CD14-positive monocyte (primary cell): ENCODE data around the gene TSPEAR. TPM values are rescaled to one million over a fixed set of nuclear protein-coding genes. Genes with fewer than 3 reads are reported as not detected.

Source experiments
- DNase-seq, 3 donors: peaks; one replicate each; pipeline ENCODE4 v3.0.0-alpha.2; 2011 to 2022
- H2AFZ ChIP-seq: 2 replicates; pipeline ENCODE4 v1.6.0; 2012; ENCODE audit warnings: mild to moderate bottlenecking, low read depth, low read length, inconsistent platforms; ENCODE audit not compliant: insufficient read depth, poor library complexity, severe bottlenecking
- H3K27ac ChIP-seq, 2 donors: 1 replicate in 1 of 2; 2 replicates in 1 of 2; pipeline ENCODE4 v1.5.1; 2012 to 2013; ENCODE audit warnings: low read length in 2 of 2, control low read depth in 1 of 2, inconsistent platforms in 1 of 2, low read depth in 1 of 2, mild to moderate bottlenecking in 1 of 2
- H3K27me3 ChIP-seq, 2 donors: one replicate each; pipeline versions ENCODE4 v1.6.0 to v1.6.1; 2011 to 2013; ENCODE audit warnings: low read length in 2 of 2; ENCODE audit not compliant: control insufficient read depth in 2 of 2, insufficient read depth in 2 of 2
- H3K36me3 ChIP-seq, 2 donors: replicated peaks in 1 of 2; 1 replicate in 1 of 2; 2 replicates in 1 of 2; pipeline versions ENCODE4 v1.5.1 to v1.6.1; 2012 to 2013; ENCODE audit warnings: low read length in 2 of 2, control low read depth in 1 of 2, inconsistent platforms in 1 of 2, mild to moderate bottlenecking in 1 of 2; ENCODE audit not compliant: insufficient read depth in 2 of 2, control insufficient read depth in 1 of 2
- H3K4me1 ChIP-seq, 2 donors: 1 replicate in 1 of 2; 2 replicates in 1 of 2; pipeline versions ENCODE4 v1.5.1 to v1.6.1; 2012 to 2013; ENCODE audit warnings: low read length in 2 of 2, control low read depth in 1 of 2, inconsistent platforms in 1 of 2, mild to moderate bottlenecking in 1 of 2, moderate library complexity in 1 of 2; ENCODE audit not compliant: insufficient read depth in 2 of 2, control insufficient read depth in 1 of 2
- H3K4me2 ChIP-seq: replicated peaks from 2 replicates; pipeline ENCODE3; 2012; ENCODE audit warnings: low read length, moderate library complexity, mild to moderate bottlenecking; ENCODE audit not compliant: poor library complexity, severe bottlenecking; ENCODE audit errors: extremely low read depth
- H3K4me3 ChIP-seq, 3 experiments: fragments of 200-600 bp in 1 of 3; sonication (generic) in 1 of 3; replicated peaks in 1 of 3; 1 replicate in 2 of 3; 2 replicates in 1 of 3; pipeline ENCODE4 v1.5.1; 2011 to 2013; ENCODE audit warnings: low read length in 3 of 3, mild to moderate bottlenecking in 3 of 3, control low read depth in 2 of 3, low read depth in 2 of 3, inconsistent platforms in 1 of 3, moderate library complexity in 1 of 3
- H3K79me2 ChIP-seq: 2 replicates; pipeline ENCODE4 v1.6.0; 2012; ENCODE audit warnings: mild to moderate bottlenecking, control low read depth, inconsistent platforms, low read length, moderate library complexity; ENCODE audit not compliant: insufficient read depth
- H3K9ac ChIP-seq: 2 replicates; pipeline ENCODE4 v1.6.0; 2017; ENCODE audit warnings: low read length, mild to moderate bottlenecking; ENCODE audit not compliant: insufficient read depth, poor library complexity, severe bottlenecking
- H3K9me3 ChIP-seq, 2 donors: replicated peaks in 1 of 2; 1 replicate in 1 of 2; 2 replicates in 1 of 2; pipeline versions ENCODE4 v1.5.1 to v1.6.1; 2012 to 2013; ENCODE audit warnings: low read length in 2 of 2, control low read depth in 1 of 2; ENCODE audit not compliant: control insufficient read depth in 1 of 2, insufficient read depth in 1 of 2
- H4K20me1 ChIP-seq: 2 replicates; pipeline ENCODE4 v1.6.0; 2012; ENCODE audit warnings: mild to moderate bottlenecking, low read length, control low read depth, moderate library complexity; ENCODE audit not compliant: insufficient read depth
- H3K27ac Mint-ChIP-seq, 7 donors: one replicate each; pipeline ENCODE4 v1.8.0; 2020; ENCODE audit warnings: mild to moderate bottlenecking in 7 of 7, mixed read lengths in 7 of 7, moderate library complexity in 6 of 7, inconsistent platforms in 2 of 7
- H3K27me3 Mint-ChIP-seq, 3 donors: one replicate each; pipeline ENCODE4 v1.8.0; 2021 to 2022; ENCODE audit warnings: low read depth in 3 of 3, mild to moderate bottlenecking in 3 of 3, mixed read lengths in 3 of 3, moderate library complexity in 3 of 3, inconsistent platforms in 1 of 3
- H3K36me3 Mint-ChIP-seq, 2 donors: one replicate each; pipeline ENCODE4 v1.8.0; 2020; ENCODE audit warnings: mixed read lengths in 2 of 2, inconsistent platforms in 1 of 2, mild to moderate bottlenecking in 1 of 2
- H3K4me1 Mint-ChIP-seq: one replicate; pipeline ENCODE4 v1.8.0; 2020; ENCODE audit warnings: mild to moderate bottlenecking, mixed read lengths
- H3K4me3 Mint-ChIP-seq, 2 donors: one replicate each; pipeline ENCODE4 v1.8.0; 2020; ENCODE audit warnings: mild to moderate bottlenecking in 2 of 2, mixed read lengths in 2 of 2, moderate library complexity in 1 of 2
- H3K9me3 Mint-ChIP-seq, 7 donors: one replicate each; pipeline ENCODE4 v1.8.0; 2020 to 2022; ENCODE audit warnings: mixed read lengths in 7 of 7, mild to moderate bottlenecking in 6 of 7, moderate library complexity in 6 of 7, inconsistent platforms in 2 of 7
- WGBS: methylation state at CpG from one replicate; pipeline ENCODE4 v1.1.5; 2013; ENCODE audit warnings: missing lambda C conversion rate; ENCODE audit not compliant: insufficient coverage; 5-methylcytosine and 5-hydroxymethylcytosine counted together
- intact Hi-C, 2 donors: fragments of 100-400 bp; cut with micrococcal nuclease; formaldehyde crosslinking; loops; one replicate each; pipeline versions ENCODE4 v1.15.0 to v1.15.1; 2023
- polyA plus RNA-seq, 3 donors: library from polyadenylated mRNA; depleted of rRNA in 1 of 3; unstranded in 2 of 3; stranded (reverse) in 1 of 3; fragments of 300-500 nt in 2 of 3; fragments of >200 nt in 1 of 3; fragmentation: Illumina TruSeq in 2 of 3; gene quantifications; 1 replicate in 2 of 3; 2 replicates in 1 of 3; pipeline ENCODE4 v1.2.3, GENCODE V29; 2012 to 2021
- TF ChIP-seq, protein P1 (sequence below): fragments of 200-600 bp; IDR thresholded peaks from one replicate; pipeline ENCODE4 v1.8.0; 2022; ENCODE audit warnings: antibody characterized with exemption, mild to moderate bottlenecking

The TSPEAR gene
- polyA plus RNA-seq, 3 donors = not detected

DNA sequence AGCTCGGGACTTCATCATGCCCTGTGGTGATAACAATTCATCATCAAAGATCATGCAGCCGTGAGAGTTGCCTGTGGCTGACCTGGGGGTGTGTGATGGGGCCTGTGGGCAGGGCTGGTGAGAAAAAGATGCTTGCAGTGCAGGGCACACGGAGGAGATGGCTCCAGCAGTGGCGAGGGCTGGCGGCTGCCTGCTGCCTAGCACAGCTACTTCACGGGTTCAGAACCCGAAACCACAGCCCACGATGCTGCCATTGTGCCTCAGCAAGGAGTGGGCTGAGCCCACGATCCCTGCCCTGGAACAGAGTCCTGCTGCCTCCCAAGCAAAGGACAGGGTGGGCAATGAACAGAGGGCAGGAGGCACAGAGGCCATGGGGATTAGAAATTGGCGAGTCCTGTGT is 85.1 kb downstream of the TSPEAR start:
- intact Hi-C loops = no loop called here
- no peak overlapping the region for H3K4me3 Mint-ChIP-seq
- WGBS = 90% methylated on average over 10 of the region's 10 CpGs

DNA sequence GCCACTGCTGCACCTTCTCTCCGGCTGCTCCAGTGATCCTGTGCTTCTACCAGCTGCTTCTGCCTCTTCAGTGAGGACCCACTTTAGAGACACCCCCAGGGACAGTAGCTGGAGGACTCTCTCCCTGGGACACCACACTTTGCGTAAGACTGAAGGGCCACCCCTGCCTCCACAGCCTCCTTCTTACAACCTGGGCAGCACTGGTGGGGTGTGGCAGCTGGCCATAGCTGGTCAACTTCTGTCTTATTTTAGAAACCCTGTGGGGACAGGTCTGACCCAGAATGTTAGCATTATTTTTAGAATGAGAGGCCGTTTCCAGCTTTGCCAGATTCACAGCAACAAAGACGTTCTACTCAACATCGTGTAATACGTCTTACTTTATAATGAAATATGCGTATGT is 85.6 kb downstream of the TSPEAR start:
- H3K27ac Mint-ChIP-seq = no peak overlapping the region
- DNase-seq = no peak
- no peak overlapping the region for H3K4me3 ChIP-seq
- H3K27me3 ChIP-seq = no peaks in the 10 kb centered on the region
- TF ChIP-seq, protein P1, sequence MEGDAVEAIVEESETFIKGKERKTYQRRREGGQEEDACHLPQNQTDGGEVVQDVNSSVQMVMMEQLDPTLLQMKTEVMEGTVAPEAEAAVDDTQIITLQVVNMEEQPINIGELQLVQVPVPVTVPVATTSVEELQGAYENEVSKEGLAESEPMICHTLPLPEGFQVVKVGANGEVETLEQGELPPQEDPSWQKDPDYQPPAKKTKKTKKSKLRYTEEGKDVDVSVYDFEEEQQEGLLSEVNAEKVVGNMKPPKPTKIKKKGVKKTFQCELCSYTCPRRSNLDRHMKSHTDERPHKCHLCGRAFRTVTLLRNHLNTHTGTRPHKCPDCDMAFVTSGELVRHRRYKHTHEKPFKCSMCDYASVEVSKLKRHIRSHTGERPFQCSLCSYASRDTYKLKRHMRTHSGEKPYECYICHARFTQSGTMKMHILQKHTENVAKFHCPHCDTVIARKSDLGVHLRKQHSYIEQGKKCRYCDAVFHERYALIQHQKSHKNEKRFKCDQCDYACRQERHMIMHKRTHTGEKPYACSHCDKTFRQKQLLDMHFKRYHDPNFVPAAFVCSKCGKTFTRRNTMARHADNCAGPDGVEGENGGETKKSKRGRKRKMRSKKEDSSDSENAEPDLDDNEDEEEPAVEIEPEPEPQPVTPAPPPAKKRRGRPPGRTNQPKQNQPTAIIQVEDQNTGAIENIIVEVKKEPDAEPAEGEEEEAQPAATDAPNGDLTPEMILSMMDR = no peak
- no peaks in the 10 kb centered on the region for H4K20me1 ChIP-seq
- H2AFZ ChIP-seq = no peak overlapping the region
- peaks cover 35 to 60% (median 48%) of the 10 kb centered on the region in 7 donors for H3K9me3 Mint-ChIP-seq
- no peaks in the 10 kb centered on the region for H3K79me2 ChIP-seq
- peaks cover 8 to 14% (median 10%) of the 10 kb centered on the region in 3 donors for H3K27me3 Mint-ChIP-seq
- H3K9ac ChIP-seq = no peak overlapping the region
- H3K27ac ChIP-seq = no peak overlapping the region
- H3K4me2 ChIP-seq = no peak overlapping the region
- H3K9me3 ChIP-seq = peaks cover 33 to 36% of the 10 kb centered on the region in 2 donors
- H3K36me3 ChIP-seq = no peaks in the 10 kb centered on the region
- H3K4me1 ChIP-seq = no peaks in the 10 kb centered on the region
- no peak overlapping the region for H3K4me3 Mint-ChIP-seq
- no peaks in the 10 kb centered on the region for H3K36me3 Mint-ChIP-seq
- H3K4me1 Mint-ChIP-seq = no peaks in the 10 kb centered on the region
- intact Hi-C loops = no loop called here
- 100% methylated on average over 1 of the region's 7 CpGs for WGBS

More for the DNA sequence above, 85.1 kb downstream of the TSPEAR start:
- H3K9ac ChIP-seq = no peak overlapping the region
- H3K9me3 ChIP-seq = peaks cover 34 to 36% of the 10 kb centered on the region in 2 donors
- Mint-ChIP-seq H3K27ac (no peak overlapping the region), H3K36me3 (no peaks in the 10 kb centered on the region), H3K4me1 (no peaks in the 10 kb centered on the region), H3K27me3 (peaks cover 8 to 14% (median 10%) of the 10 kb centered on the region in 3 donors), H3K9me3 (peaks cover 39 to 63% (median 53%) of the 10 kb centered on the region in 7 donors)
- DNase-seq = no peak
- H3K27ac ChIP-seq = no peak overlapping the region
- H4K20me1 ChIP-seq = no peaks in the 10 kb centered on the region
- H2AFZ ChIP-seq = no peak overlapping the region
- H3K4me2 ChIP-seq = no peak overlapping the region
- TF ChIP-seq, protein P1 = no peak
- no peaks in the 10 kb centered on the region for H3K4me1 ChIP-seq
- no peaks in the 10 kb centered on the region for H3K79me2 ChIP-seq
- H3K27me3 ChIP-seq = no peaks in the 10 kb centered on the region
- no peak overlapping the region for H3K4me3 ChIP-seq
- no peaks in the 10 kb centered on the region for H3K36me3 ChIP-seq
